ENCODE results near the gene COQ10B. TPM values are rescaled to one million over a fixed set of nuclear protein-coding genes. Genes with fewer than 3 reads are reported as not detected.

Gene COQ10B
- total and polyA plus RNA-seq, 4 donors = 12.0 to 22.1 (median 16.5) TPM

- TF ChIP-seq ZBTB33 (IDR thresholded peaks at IDR 0.05) = peak; percentile 91
- peak; percentile 68 for TF ChIP-seq NR2F2 (IDR thresholded peaks at IDR 0.05)
- peak; percentile 27 to 35 for TF ChIP-seq HNF4A (conservative IDR thresholded peaks at IDR 0.05)
Observed at GRCh38 chr2:197515739-197516392, 62.5 kb downstream of the COQ10B start, which contains the start of gene MOB4 (continued).

GRCh38 chr2:197516393-197516761, 63.0 kb downstream of the COQ10B start:
- no peak for TF ChIP-seq RAD21 (IDR thresholded peaks at IDR 0.05)
- TF ChIP-seq FOXA2 (IDR thresholded peaks at IDR 0.05) = no peak
- no peak for TF ChIP-seq ZBTB33 (IDR thresholded peaks at IDR 0.05)
- TF ChIP-seq SP1 (IDR thresholded peaks at IDR 0.05) = no peak
- TF ChIP-seq FOXA1 (IDR thresholded peaks at IDR 0.05) = no peak
- TF ChIP-seq YY1 (IDR thresholded peaks at IDR 0.05) = no peak
- no peak for TF ChIP-seq NR2F2 (IDR thresholded peaks at IDR 0.05)
- no peak for TF ChIP-seq EGR1 (IDR thresholded peaks at IDR 0.05; ENCODE audit: low read depth in 2 of 2)
- TF ChIP-seq TAF1 (conservative IDR thresholded peaks at IDR 0.05) = no peak
- no peak for TF ChIP-seq HNF4G (IDR thresholded peaks at IDR 0.05)
- TF ChIP-seq ATF3 (IDR thresholded peaks at IDR 0.05) = no peak
- TF ChIP-seq CTCF (IDR thresholded peaks at IDR 0.05; ENCODE audit: low read depth, low read length, missing input control) = no peak
- TF ChIP-seq REST (IDR thresholded peaks at IDR 0.05) = no peak
- TF ChIP-seq MAX (IDR thresholded peaks at IDR 0.05) = no peak
- no peak for TF ChIP-seq RXRA (IDR thresholded peaks at IDR 0.05)
- no peak for TF ChIP-seq GABPA (IDR thresholded peaks at IDR 0.05 in 1 of 2, conservative IDR thresholded peaks at IDR 0.05 in 1 of 2)
- no peak for DNase-seq (ENCODE audit: low spot score)
- no peaks in the 10 kb centered on the region for H3K9me3 ChIP-seq (ENCODE audit: control insufficient read depth in 4 of 4, low read length in 3 of 4)
- no peaks in the 10 kb centered on the region for H3K27me3 ChIP-seq (ENCODE audit: control insufficient read depth in 4 of 4, insufficient read depth in 4 of 4, low read length in 3 of 4)
- peaks cover 0 to 12% (median 6%) of the 10 kb centered on the region in 4 donors for H3K4me1 ChIP-seq (ENCODE audit: control insufficient read depth in 4 of 4, insufficient read depth in 4 of 4, low read length in 3 of 4)
- H3K36me3 ChIP-seq (ENCODE audit: control insufficient read depth in 4 of 4, insufficient read depth in 3 of 4, low read depth in 1 of 4, low read length in 3 of 4) = no peaks in the 10 kb centered on the region
- WGBS = under 1% methylated on average over 17 of the region's 17 CpGs
- peak overlapping the region; percentile 93 to 95 for H3K27ac ChIP-seq (ENCODE audit: low read depth in 1 of 2, low read length in 2 of 2)
- H3K9ac ChIP-seq (ENCODE audit: low read depth in 1 of 2, low read length in 2 of 2) = peak overlapping the region; percentile 91 to 93
- peak overlapping the region; percentile 64 to 82 (median 82) for H3K4me3 ChIP-seq (ENCODE audit: low read depth in 1 of 3, low read length in 3 of 3)
